NT2/D1 (cell line): Measurements from ENCODE around the gene TMEM134.
A peak's percentile ranks its signal among the peaks of the same experiment; 100 is the strongest.
"Not testable (repeated sequence)": the region's sequence is repeated elsewhere in the genome, so short reads cannot be mapped to it uniquely, and the experiment has no call there.

ENCODE experiments used
- DNase-seq: peaks from one replicate; pipeline ENCODE4 v3.0.0-alpha.2; 2011; ENCODE audit warnings: low read depth, low spot score
- H3K27me3 ChIP-seq: 2 replicates; pipeline ENCODE4 v1.6.0; 2011; ENCODE audit warnings: mild to moderate bottlenecking; ENCODE audit not compliant: insufficient read length, insufficient read depth
- H3K36me3 ChIP-seq: 2 replicates; pipeline ENCODE4 v1.6.1; 2011; ENCODE audit warnings: mild to moderate bottlenecking, low read length, mixed read lengths; ENCODE audit not compliant: insufficient read depth, insufficient read length
- H3K4me1 ChIP-seq: 2 replicates; pipeline ENCODE4 v1.5.1; 2011; ENCODE audit not compliant: insufficient read depth, insufficient read length
- H3K4me3 ChIP-seq: 2 replicates; pipeline ENCODE4 v1.5.1; 2011; ENCODE audit warnings: low read depth; ENCODE audit not compliant: insufficient read length
- H3K9ac ChIP-seq: 2 replicates; pipeline ENCODE4 v1.6.0; 2011; ENCODE audit warnings: low read depth; ENCODE audit not compliant: insufficient read length
- H3K9me3 ChIP-seq: 2 replicates; pipeline ENCODE4 v1.5.1; 2011; ENCODE audit warnings: mild to moderate bottlenecking, low read length; ENCODE audit not compliant: insufficient read depth
- SUZ12 ChIP-seq: IDR thresholded peaks from 2 replicates; pipeline ENCODE4 v1.6.1; 2011; ENCODE audit not compliant: insufficient read length, insufficient read depth; ENCODE audit errors: extremely low read depth
- YY1 ChIP-seq: IDR thresholded peaks from 2 replicates; pipeline ENCODE4 v1.6.1; 2011; ENCODE audit not compliant: insufficient read length, insufficient read depth
- ZNF274 ChIP-seq: IDR thresholded peaks from 2 replicates; pipeline ENCODE4 v1.6.1; 2011; ENCODE audit warnings: mild to moderate bottlenecking, low read depth, low read length

TMEM134 gene

DNA sequence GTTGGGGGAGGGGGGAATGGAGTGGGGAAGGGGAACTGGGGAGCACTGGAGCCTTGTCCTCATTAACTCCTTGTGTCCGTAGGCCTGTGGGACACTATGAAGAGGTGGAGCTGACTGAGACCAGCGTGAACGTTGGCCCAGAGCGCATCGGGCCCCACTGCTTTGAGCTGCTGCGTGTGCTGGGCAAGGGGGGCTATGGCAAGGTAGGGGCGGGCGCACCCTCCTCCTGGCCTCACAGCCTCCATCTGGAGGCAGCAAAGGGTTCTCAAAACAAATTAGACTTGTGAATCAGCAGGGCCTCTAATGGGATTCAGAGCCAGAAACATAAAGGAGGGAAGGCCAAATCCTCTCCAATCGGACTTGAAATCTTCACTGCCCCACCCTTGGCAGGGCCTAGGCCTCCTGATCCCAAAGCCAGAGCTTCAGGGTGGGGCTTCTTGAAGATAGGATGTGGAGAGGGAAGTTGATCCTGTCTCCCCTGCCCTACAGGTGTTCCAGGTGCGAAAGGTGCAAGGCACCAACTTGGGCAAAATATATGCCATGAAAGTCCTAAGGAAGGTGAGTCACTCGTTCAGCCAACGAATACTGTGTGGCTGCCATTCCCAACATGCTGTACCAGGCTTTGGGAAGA, 39.9 kb downstream of the TMEM134 start:
- no peak for TF ChIP-seq SUZ12
- TF ChIP-seq ZNF274 = no peak
- TF ChIP-seq YY1 = no peak
- H3K27me3 ChIP-seq = no peaks in the 10 kb centered on the region
- DNase-seq = no peak
- H3K4me1 ChIP-seq = peaks cover 13% of the 10 kb centered on the region
- no peaks in the 10 kb centered on the region for H3K9me3 ChIP-seq
- peak overlapping the region; percentile 98 for H3K9ac ChIP-seq
- peaks cover 52% of the 10 kb centered on the region for H3K36me3 ChIP-seq
- peak overlapping the region; percentile 99 for H3K4me3 ChIP-seq

DNA sequence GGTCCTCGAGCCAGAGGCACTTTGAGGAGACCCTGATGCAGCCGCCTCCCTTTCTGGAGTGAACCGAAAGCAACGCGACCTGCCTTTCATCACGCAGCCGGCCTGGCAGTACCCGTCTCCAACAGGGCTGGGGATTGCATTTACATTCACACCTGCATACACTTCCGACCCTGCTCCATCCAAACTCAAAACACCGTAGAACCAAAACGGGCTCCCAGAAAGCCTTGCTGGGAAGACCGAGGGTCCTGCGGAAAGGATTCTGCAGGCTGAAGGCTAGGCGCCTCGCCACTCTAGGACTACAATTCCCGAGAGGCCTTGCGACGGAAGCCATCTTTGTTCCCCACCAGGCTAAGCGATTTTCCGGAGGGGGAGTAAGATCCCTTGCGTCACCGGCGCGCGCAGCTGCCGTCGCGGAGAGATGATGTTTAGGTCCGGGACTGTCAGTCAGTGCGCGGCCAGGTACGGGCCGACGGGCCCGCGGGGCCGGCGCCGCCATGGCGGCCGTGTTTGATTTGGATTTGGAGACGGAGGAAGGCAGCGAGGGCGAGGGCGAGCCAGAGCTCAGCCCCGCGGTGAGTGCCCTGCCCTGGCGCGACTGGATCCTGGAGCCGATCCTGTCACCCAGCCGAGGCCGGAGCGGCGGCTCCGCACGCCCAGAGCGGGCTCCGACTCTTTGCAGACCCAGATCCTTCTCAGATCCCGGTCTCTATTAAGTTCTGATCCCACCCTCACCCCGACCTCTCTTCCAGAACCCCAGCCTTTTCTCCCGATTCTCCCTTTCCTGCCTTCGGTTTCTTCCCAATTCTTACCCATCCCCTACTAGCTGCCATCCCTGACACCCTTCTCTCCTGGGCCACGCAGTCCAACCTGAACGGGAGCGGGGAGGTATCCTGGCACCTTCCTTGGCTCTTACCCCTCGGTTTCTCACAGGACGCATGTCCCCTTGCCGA, 40.7 kb downstream of the TMEM134 start, which contains the start of gene RPS6KB2:
Gene RPS6KB2 (plus strand): TSS at position 443 of the 950 bp plus-strand sequence. CDS start 52 bp downstream, at position 495.
- Histone ChIP-seq H3K36me3 (peaks cover 43% of the 10 kb centered on the region), H3K9ac (peak within 1 kb of the TSS; percentile 98), H3K27me3 (no peaks in the 10 kb centered on the region), H3K9me3 (no peaks in the 10 kb centered on the region), H3K4me1 (peaks cover 20% of the 10 kb centered on the region), H3K4me3 (peak within 1 kb of the TSS; percentile 99)
- TF ChIP-seq SUZ12 (no peak), YY1 (peak; percentile 99), ZNF274 (no peak)
- peak; percentile 99 for DNase-seq

DNA sequence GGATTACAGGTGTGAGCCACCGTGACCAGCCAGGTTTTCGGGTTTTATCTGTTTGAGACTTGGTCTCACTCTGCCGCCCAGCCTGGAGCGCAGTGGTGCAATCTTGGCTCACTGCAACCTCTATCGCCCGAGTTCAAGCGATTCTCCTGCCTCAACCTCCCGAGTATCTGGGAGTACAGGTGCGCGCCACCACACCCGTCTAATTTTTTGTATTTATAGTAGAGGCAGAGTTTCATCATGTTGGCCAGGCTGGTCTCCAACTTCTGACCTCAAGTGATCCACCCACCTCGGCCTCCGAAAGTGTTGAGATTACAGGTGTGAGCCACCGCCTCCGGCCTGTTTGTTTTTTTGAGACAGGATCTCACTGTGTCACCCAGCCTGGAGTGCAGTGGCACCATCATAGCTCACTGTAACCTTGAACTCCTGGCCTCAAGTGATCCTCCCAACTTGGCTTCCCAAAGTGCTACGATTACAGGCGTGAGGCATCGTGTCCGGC, 41.6 kb downstream of the TMEM134 start:
- H3K4me3 ChIP-seq = peak overlapping the region; percentile 99
- not testable (repeated sequence) for H3K27me3 ChIP-seq, DNase-seq, H3K9me3 ChIP-seq
- peaks cover 34% of the 10 kb centered on the region for H3K36me3 ChIP-seq
- peak overlapping the region; percentile 98 for H3K9ac ChIP-seq
- H3K4me1 ChIP-seq = peaks cover 26% of the 10 kb centered on the region

DNA sequence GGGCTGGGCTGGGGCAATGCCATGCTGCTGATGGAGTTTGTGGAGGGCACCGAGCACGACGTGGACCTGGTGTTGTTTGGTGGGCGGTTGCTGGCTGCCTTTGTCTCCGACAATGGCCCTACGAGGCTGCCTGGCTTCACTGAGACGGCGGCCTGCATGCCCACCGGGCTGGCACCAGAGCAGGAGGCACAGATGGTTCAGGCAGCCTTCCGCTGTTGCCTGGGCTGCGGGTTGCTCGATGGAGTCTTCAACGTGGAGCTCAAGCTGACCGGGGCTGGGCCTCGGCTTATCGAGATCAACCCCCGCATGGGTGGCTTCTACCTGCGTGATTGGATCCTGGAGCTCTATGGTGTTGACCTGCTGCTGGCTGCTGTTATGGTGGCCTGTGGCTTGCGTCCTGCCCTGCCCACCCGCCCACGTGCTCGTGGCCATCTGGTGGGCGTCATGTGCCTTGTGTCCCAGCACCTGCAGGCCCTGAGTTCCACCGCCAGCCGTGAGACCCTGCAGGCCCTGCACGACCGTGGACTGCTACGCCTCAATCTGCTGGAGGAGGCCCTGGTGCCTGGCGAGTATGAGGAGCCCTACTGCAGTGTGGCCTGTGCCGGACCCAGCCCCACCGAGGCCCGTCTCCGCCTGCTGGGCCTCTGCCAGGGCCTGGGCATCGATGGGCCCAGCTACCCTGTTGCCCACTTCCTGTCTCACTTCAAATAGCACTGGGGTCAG, 45.0 kb downstream of the TMEM134 start:
- peaks cover 37% of the 10 kb centered on the region for H3K4me1 ChIP-seq
- no peak overlapping the region for H3K9ac ChIP-seq
- TF ChIP-seq ZNF274 = no peak
- TF ChIP-seq SUZ12 = no peak
- TF ChIP-seq YY1 = no peak

DNA sequence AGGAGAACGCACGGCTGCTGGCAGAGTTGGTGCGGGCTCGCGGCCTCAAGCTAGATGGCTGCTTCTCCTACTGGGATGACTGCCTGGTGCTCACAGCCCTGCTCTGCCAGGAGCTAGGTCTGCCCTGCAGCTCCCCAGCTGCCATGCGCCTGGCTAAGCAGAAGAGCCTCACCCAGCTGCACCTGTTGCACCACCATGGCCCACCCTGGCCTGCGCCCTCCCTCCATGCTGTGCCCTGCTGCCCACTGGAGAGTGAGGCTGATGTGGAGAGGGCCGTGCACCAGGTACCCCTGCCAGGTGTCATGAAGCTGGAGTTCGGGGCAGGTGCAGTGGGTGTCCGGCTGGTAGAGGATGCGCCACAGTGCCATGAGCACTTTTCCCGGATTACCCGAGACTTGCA, 45.6 kb downstream of the TMEM134 start:
- peaks cover 2% of the 10 kb centered on the region for H3K36me3 ChIP-seq

More for the DNA sequence above, 45.0 kb downstream of the TMEM134 start:
- DNase-seq = no peak
- no peak overlapping the region for H3K4me3 ChIP-seq
- no peaks in the 10 kb centered on the region for H3K9me3 ChIP-seq
- H3K36me3 ChIP-seq = peaks cover 2% of the 10 kb centered on the region
- H3K27me3 ChIP-seq = peaks cover 12% of the 10 kb centered on the region

DNA sequence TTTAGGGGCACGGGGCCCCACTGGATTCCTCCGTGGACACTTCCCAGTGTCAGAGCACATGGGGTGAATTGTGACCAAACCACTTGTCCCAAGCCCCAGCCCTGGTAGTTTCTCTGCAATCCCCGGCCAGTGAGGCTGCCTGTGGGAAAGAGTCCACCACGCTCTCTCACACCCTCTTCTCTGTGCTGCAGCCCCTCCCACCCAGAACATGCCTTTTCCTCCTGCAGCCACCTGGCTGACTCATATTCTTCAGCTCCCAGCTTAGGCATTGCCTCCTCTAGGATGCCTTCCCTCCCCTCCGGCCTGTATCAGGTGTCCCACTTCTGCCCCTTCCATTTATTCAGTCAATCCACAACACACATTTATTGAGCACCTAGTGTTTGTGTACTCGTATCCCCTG, 46.2 kb downstream of the TMEM134 start:
- Histone ChIP-seq H3K4me1 (peaks cover 40% of the 10 kb centered on the region), H3K27me3 (peaks cover 16% of the 10 kb centered on the region), H3K4me3 (no peak overlapping the region), H3K9ac (peak overlapping the region; percentile 37), H3K9me3 (no peaks in the 10 kb centered on the region), H3K36me3 (peaks cover 2% of the 10 kb centered on the region)
- no peak for DNase-seq
- TF ChIP-seq ZNF274 (no peak), SUZ12 (no peak), YY1 (no peak)

More for the DNA sequence above, 45.6 kb downstream of the TMEM134 start:
- no peaks in the 10 kb centered on the region for H3K9me3 ChIP-seq
- peaks cover 38% of the 10 kb centered on the region for H3K4me1 ChIP-seq
- H3K27me3 ChIP-seq = peaks cover 16% of the 10 kb centered on the region
- no peak for TF ChIP-seq YY1
- no peak for TF ChIP-seq SUZ12
- no peak for TF ChIP-seq ZNF274
- H3K9ac ChIP-seq = no peak overlapping the region
- no peak overlapping the region for H3K4me3 ChIP-seq
- no peak for DNase-seq
